DMS53 treated with DMSO at 0.1 percent for 48 hours (cell line): ENCODE results near the gene OR4Q2.
"Not testable (repeated sequence)": the region's sequence is repeated elsewhere in the genome, so short reads cannot be mapped to it uniquely, and the experiment has no call there.

Source experiments
- DNase-seq: peaks from one replicate; lab custom pipeline; 2025; ENCODE audit not compliant: unreplicated experiment; lab: John Stamatoyannopoulos, UW

OR4Q2 gene

DNA sequence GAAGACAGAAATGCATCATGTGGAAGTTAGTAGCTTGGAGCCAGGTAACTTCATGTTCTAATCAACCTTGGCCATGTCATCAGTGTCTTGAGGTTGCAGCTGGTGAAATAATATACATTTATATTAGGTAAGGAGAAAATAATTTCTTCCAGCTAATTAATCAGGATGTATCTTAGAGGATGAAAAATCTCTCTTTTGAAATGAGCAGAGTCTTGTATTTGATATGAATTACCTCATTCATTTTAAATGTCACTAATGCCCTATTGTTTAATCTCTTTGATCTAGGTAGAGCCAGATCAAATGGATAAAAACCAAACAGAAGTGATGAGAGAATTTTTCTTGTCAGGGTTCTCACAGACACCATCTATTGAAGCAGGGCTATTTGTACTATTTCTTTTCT lies at the start of gene OR4Q2:
Gene OR4Q2 (plus strand): TSS at position 301 of the 400 bp plus-strand sequence.
- no peak for DNase-seq

DNA sequence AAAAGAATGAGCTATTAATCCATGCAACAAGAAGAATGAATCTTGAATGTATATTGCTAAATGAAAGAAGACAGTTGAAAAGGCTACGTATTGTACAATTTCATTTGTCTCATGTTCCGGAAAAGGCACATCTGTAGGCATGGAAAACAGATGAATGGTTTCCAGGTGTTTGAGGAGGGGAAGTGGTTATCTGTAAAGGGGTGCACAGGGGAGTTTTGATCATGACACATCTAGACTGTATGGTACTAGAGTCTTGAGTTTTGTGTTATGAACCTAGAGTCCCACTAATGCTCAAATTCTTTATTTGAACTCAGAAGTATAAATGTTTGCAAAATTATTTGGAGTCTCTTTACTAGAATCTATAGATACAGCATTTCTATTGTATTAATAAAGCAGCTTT lies 32.2 kb upstream of the OR4Q2 start:
- DNase-seq: not testable (repeated sequence)

- no peak for DNase-seq
Measured at GRCh38 chr14:19974844-19975243, 27.1 kb upstream of the OR4Q2 start.

DNA sequence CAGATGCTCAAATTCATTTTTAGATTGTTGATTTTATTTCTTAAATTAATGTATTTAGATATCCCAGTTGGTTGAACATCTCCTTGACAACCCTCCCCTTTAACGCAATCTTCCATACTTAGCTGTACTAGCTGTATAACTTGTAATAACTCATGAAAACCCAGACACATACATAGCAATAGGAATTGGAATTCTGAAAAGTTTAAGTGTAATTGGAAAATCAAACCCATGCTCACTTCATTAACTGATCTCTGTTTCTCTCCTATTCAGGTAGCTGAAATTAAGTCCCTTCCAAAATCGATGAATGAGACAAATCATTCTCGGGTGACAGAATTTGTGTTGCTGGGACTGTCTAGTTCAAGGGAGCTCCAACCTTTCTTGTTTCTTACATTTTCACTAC lies 26.7 kb upstream of the OR4Q2 start, which contains the start of gene OR4K15:
Gene OR4K15 (plus strand): TSS at position 301 of the 400 bp plus-strand sequence. CDS start 0 bp downstream, at position 301.
- DNase-seq: no peak

DNA sequence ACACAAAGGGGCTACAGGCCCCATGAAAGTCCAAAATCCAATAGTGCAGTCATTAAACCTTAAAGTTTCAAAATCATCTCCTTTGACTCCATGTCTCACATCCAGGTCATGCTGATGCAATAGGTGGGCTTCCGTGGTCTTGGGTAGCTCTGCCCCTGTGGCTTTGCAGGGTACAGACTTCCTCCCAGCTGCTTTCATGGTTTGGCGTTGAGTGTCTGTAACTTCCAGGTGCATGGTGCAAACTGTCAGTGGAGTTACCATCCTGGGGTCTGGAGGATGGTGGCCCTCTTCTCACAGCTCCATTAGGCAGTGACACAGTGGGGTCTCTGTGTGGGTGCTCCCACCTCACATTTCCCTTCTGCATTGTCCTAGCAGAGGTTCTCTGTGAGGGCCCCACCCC lies 8.5 kb upstream of the OR4Q2 start:
- no peak for DNase-seq

DNA sequence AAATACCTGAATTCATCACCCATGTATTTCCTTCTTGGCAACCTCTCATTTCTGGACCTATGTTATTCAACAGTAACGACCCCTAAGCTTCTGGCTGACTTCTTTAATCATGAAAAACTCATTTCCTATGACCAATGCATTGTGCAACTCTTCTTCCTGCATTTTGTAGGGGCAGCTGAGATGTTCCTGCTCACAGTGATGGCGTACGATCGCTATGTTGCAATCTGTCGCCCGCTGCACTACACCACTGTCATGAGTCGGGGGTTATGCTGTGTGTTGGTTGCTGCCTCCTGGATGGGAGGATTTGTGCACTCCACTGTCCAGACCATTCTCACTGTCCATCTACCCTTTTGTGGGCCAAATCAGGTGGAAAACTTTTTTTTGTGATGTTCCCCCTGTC lies 356 bp downstream of the OR4Q2 start:
- no peak for DNase-seq

GRCh38 chr14:20008156-20008555 lies 6.2 kb downstream of the OR4Q2 start:
- no peak for DNase-seq

- no peak for DNase-seq
Measured at GRCh38 chr14:20019257-20019865, 17.4 kb downstream of the OR4Q2 start, which contains the start of gene OR4K14. Gene OR4K14 (minus strand): TSS chr14:20019307. CDS start chr14:20015193, 4,114 bp downstream.

GRCh38 chr14:20031058-20031457 lies 29.1 kb downstream of the OR4Q2 start:
- DNase-seq: no peak

- DNase-seq: no peak
Measured at GRCh38 chr14:20035449-20035848, 33.5 kb downstream of the OR4Q2 start.

GRCh38 chr14:20035938-20036337 lies 34.0 kb downstream of the OR4Q2 start, which contains the start of gene OR4K13:
Gene OR4K13 (minus strand): TSS chr14:20036038. CDS start chr14:20034758, 1,280 bp downstream.
- DNase-seq: no peak

DNA sequence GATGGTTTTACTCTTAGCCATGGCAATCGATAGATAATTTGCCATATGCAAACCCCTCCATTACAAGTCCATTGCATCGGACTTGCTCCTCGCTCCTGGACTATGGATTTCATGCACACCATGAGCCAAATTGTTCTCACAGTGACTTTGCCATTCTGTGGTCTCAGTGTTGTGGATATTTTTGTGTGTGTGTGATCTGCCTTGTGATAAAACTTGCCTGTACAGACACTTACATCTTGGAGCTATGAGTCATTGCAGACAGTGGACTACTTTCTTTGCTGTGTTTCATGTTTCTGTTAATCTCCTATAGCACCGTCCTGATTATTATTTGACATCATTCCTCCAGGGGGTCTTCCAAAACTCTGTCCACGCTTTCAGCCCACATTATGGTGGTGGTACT lies 42.3 kb downstream of the OR4Q2 start:
- no peak for DNase-seq

DNA sequence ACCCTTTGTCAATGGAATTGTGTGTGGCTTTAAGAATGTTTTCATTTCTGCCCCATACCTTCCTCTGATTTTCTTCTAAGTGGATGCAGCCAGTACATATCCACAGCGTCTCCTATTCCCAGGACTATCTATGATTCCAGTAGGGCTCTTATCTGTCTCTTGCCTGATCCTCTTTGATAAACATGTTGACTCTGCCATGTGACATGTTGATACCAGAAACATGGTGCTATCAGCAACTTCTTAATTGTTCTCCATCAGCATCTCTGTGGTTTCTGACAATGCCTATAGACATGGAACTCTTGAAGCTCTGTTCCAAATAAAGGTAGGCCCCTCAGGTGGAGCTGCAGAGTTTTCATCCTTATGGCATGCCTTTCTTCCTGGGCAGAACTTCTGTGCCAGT lies 46.2 kb downstream of the OR4Q2 start:
- DNase-seq: no peak
